Memory B cell (primary cell): ENCODE results near the gene RANBP17.
"Not testable (repeated sequence)": the region's sequence is repeated elsewhere in the genome, so short reads cannot be mapped to it uniquely, and the experiment has no call there.

Experiments used
- ATAC-seq: fragments of 150-1000 bp; cut with Tn5 transposase; 2 replicates; pipeline ENCODE4 v1.10.0; 2021; ENCODE audit warnings: low read depth, mild to moderate bottlenecking, moderate library complexity
- DNase-seq, 2 donors: peaks; one replicate each; pipeline ENCODE4 v3.0.0; 2022; ENCODE audit warnings: low spot score in 2 of 2
- H3K27ac Mint-ChIP-seq: one replicate; pipeline ENCODE4 v1.8.0; 2022; ENCODE audit warnings: mild to moderate bottlenecking, moderate library complexity, mixed read lengths
- H3K27me3 Mint-ChIP-seq: one replicate; pipeline ENCODE4 v1.8.0; 2022; ENCODE audit warnings: mixed read lengths
- H3K36me3 Mint-ChIP-seq: one replicate; pipeline ENCODE4 v1.8.0; 2022; ENCODE audit warnings: mild to moderate bottlenecking, mixed read lengths
- H3K4me1 Mint-ChIP-seq: one replicate; pipeline ENCODE4 v1.8.0; 2022; ENCODE audit warnings: mixed read lengths
- H3K4me3 Mint-ChIP-seq: one replicate; pipeline ENCODE4 v1.8.0; 2022; ENCODE audit warnings: mild to moderate bottlenecking, moderate library complexity, mixed read lengths
- H3K9me3 Mint-ChIP-seq: one replicate; pipeline ENCODE4 v1.8.0; 2022; ENCODE audit warnings: mixed read lengths

Gene RANBP17

GRCh38 chr5:171143926-171144325, 282.1 kb downstream of the RANBP17 start:
- no peaks in the 10 kb centered on the region for H3K9me3 Mint-ChIP-seq
- DNase-seq: no peak
- no peak overlapping the region for H3K4me3 Mint-ChIP-seq
- no peak for ATAC-seq
- H3K27ac Mint-ChIP-seq: no peak overlapping the region
- no peaks in the 10 kb centered on the region for H3K4me1 Mint-ChIP-seq
- H3K27me3 Mint-ChIP-seq: no peaks in the 10 kb centered on the region
- H3K36me3 Mint-ChIP-seq: no peaks in the 10 kb centered on the region

DNA sequence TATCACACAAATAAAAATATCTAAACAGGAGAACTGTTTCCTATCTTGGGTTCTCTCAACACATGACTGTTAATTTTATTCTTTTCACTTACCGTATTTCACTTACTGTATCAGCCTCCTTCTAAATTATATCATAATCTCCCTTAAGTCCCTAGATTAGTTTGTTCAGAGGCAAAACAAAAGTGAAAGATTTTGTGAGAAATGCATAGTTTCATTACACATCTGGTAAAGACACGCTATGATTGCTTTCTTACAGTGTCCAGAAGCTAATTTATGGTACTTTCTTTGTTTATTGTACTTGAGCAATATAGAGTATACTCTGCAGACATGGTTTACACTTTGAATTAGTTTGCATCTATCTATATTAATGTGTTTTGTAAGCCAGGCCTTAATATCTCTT, 287.5 kb downstream of the RANBP17 start:
- Mint-ChIP-seq H3K36me3 (no peaks in the 10 kb centered on the region), H3K4me3 (no peak overlapping the region), H3K27me3 (peaks cover 2% of the 10 kb centered on the region), H3K27ac (no peak overlapping the region), H3K9me3 (no peaks in the 10 kb centered on the region), H3K4me1 (no peaks in the 10 kb centered on the region)
- no peak for ATAC-seq
- no peak for DNase-seq

DNA sequence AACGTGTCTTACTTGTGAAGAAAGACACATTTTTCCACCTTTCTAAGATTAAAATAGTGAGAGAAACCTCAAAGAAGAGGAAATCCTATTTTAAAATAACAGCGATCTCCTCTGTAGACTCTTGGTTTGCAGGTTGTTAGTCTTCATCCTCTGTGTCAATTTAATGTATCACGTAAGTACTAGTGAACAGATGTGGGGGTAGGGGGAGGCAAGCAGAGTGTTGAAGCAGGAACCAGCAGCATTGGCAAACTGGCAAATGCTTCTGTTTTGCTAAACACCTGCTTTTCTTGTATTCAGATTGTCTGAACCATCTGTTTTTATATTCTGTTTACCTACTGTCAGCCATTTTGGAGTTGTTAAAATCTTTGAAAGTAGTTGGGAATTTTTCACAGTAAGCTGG, 288.0 kb downstream of the RANBP17 start:
- H3K9me3 Mint-ChIP-seq: no peaks in the 10 kb centered on the region
- no peaks in the 10 kb centered on the region for H3K4me1 Mint-ChIP-seq
- H3K4me3 Mint-ChIP-seq: no peak overlapping the region
- H3K27ac Mint-ChIP-seq: no peak overlapping the region
- DNase-seq (no peak), ATAC-seq (no peak)
- H3K27me3 Mint-ChIP-seq: peaks cover 2% of the 10 kb centered on the region
- no peaks in the 10 kb centered on the region for H3K36me3 Mint-ChIP-seq

GRCh38 chr5:171152382-171152781, 290.6 kb downstream of the RANBP17 start:
- no peaks in the 10 kb centered on the region for H3K9me3 Mint-ChIP-seq
- no peak for DNase-seq

DNA sequence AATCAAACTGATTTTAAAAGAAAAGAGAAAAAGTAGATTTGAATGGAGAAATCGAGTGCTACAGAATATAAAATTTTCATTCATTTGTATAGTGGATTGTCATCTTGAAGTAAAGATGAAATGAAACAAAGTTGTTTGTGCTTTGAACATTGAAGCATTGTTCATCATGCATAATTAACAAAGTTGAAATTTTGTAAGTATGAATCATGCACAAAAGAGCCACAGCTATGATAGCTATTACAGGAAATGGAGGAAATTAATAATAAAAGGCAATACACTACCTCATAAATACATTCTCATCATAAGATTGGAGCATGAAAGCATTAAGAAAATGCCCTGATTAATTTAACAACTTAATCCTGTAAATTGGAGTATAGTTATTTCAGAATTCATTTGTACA, 293.8 kb downstream of the RANBP17 start:
- Mint-ChIP-seq H3K9me3 (no peaks in the 10 kb centered on the region), H3K4me3 (no peak overlapping the region), H3K4me1 (no peaks in the 10 kb centered on the region), H3K36me3 (no peaks in the 10 kb centered on the region), H3K27ac (no peak overlapping the region), H3K27me3 (peaks cover 2% of the 10 kb centered on the region)
- ATAC-seq: no peak
- no peak for DNase-seq

More at GRCh38 chr5:171152382-171152781, 290.6 kb downstream of the RANBP17 start:
- ATAC-seq: no peak
- Mint-ChIP-seq H3K36me3 (no peaks in the 10 kb centered on the region), H3K27ac (no peak overlapping the region), H3K4me3 (no peak overlapping the region), H3K27me3 (peaks cover 2% of the 10 kb centered on the region), H3K4me1 (no peaks in the 10 kb centered on the region)

DNA sequence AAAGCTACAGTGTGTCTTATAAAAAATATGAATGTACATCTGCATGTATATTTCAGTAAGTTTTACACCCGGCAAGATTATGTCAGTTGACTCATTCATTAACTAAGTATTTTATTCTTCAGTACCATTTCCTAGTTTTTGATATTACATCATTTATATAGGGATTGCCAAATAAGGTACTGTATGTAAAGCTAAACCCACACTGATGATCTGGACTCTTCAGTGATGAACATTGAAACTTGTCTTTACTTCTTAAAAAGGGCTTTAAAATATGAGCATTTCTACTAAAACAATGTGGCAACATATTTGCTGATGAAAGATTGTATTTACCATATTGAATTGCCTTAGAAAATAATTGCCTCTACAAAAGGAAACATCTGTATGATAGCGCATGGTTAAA, 295.5 kb downstream of the RANBP17 start:
- Mint-ChIP-seq H3K27ac (no peak overlapping the region), H3K9me3 (no peaks in the 10 kb centered on the region), H3K4me3 (no peak overlapping the region), H3K36me3 (no peaks in the 10 kb centered on the region), H3K27me3 (peaks cover 2% of the 10 kb centered on the region), H3K4me1 (no peaks in the 10 kb centered on the region)
- no peak for DNase-seq
- no peak for ATAC-seq

DNA sequence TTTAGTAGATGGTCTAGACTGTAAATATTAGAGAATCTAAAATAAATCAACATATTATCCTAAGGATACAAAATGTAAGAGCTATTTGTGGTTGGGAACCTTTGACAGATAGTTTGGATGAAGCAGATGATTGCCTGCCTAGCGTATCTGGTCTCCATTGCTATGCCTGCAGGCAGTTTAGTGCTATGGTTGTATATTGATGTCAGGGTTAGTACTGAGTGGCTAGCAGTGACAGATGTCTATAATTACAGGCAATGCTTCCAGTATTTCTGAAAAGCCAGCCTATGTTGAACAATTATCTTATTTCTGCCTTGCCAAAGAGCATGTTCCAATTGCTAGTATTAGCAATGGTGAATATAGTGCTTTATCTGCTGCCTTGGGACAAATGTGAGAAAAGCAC, 296.0 kb downstream of the RANBP17 start:
- H3K36me3 Mint-ChIP-seq: no peaks in the 10 kb centered on the region

GRCh38 chr5:171158581-171158980, 296.8 kb downstream of the RANBP17 start:
- ATAC-seq (no peak), DNase-seq (no peak)
- no peaks in the 10 kb centered on the region for H3K9me3 Mint-ChIP-seq
- H3K36me3 Mint-ChIP-seq: no peaks in the 10 kb centered on the region
- no peaks in the 10 kb centered on the region for H3K27me3 Mint-ChIP-seq
- no peaks in the 10 kb centered on the region for H3K4me1 Mint-ChIP-seq
- no peak overlapping the region for H3K4me3 Mint-ChIP-seq
- H3K27ac Mint-ChIP-seq: no peak overlapping the region

More for the DNA sequence above, 296.0 kb downstream of the RANBP17 start:
- Mint-ChIP-seq H3K4me1 (no peaks in the 10 kb centered on the region), H3K4me3 (no peak overlapping the region), H3K9me3 (no peaks in the 10 kb centered on the region), H3K27me3 (peaks cover 2% of the 10 kb centered on the region), H3K27ac (no peak overlapping the region)
- DNase-seq (no peak), ATAC-seq (no peak)

GRCh38 chr5:171162165-171162564, 300.3 kb downstream of the RANBP17 start:
- H3K27ac Mint-ChIP-seq: no peak overlapping the region
- ATAC-seq: no peak
- no peak for DNase-seq
- H3K27me3 Mint-ChIP-seq: no peaks in the 10 kb centered on the region
- no peaks in the 10 kb centered on the region for H3K9me3 Mint-ChIP-seq
- no peak overlapping the region for H3K4me3 Mint-ChIP-seq
- H3K36me3 Mint-ChIP-seq: no peaks in the 10 kb centered on the region
- no peaks in the 10 kb centered on the region for H3K4me1 Mint-ChIP-seq

DNA sequence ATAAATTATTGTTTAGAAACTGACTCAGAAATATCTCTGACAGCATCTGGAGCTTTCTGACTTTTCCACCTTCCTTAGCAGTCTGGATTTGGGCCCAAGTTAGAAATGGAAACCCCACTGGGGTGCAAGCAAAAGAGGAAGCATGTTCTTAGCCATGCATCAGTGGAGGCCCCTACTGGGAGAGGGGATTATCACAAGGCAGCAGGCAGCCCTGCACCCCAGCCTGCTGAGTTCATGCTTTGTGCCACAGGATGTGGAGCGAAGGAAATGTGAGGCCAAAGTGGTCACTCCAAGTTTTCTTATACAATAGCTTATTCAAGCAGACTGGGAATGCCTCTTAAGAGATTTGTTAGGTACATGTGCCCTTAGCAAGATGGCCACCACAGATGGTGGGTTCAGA, 300.8 kb downstream of the RANBP17 start:
- no peak for DNase-seq
- Mint-ChIP-seq H3K9me3 (no peaks in the 10 kb centered on the region), H3K27me3 (no peaks in the 10 kb centered on the region), H3K36me3 (no peaks in the 10 kb centered on the region), H3K4me1 (no peaks in the 10 kb centered on the region), H3K4me3 (no peak overlapping the region), H3K27ac (no peak overlapping the region)
- ATAC-seq: no peak

- H3K4me3 Mint-ChIP-seq: no peak overlapping the region
- peaks cover 1% of the 10 kb centered on the region for H3K27me3 Mint-ChIP-seq
- no peak for ATAC-seq
- H3K27ac Mint-ChIP-seq: no peak overlapping the region
- no peaks in the 10 kb centered on the region for H3K36me3 Mint-ChIP-seq
- no peaks in the 10 kb centered on the region for H3K9me3 Mint-ChIP-seq
- H3K4me1 Mint-ChIP-seq: no peaks in the 10 kb centered on the region
- no peak for DNase-seq
Measured at GRCh38 chr5:171166766-171167165, 304.9 kb downstream of the RANBP17 start.

- no peaks in the 10 kb centered on the region for H3K4me1 Mint-ChIP-seq
Measured at GRCh38 chr5:171168171-171168570, 306.4 kb downstream of the RANBP17 start.

GRCh38 chr5:171174960-171175359, 313.1 kb downstream of the RANBP17 start:
- not testable (repeated sequence) for H3K9me3 Mint-ChIP-seq, H3K4me1 Mint-ChIP-seq, H3K27ac Mint-ChIP-seq, H3K36me3 Mint-ChIP-seq, H3K4me3 Mint-ChIP-seq, ATAC-seq, H3K27me3 Mint-ChIP-seq, DNase-seq

More at GRCh38 chr5:171168171-171168570, 306.4 kb downstream of the RANBP17 start:
- Mint-ChIP-seq H3K27ac (no peak overlapping the region), H3K4me3 (no peak overlapping the region), H3K27me3 (peaks cover 1% of the 10 kb centered on the region), H3K36me3 (no peaks in the 10 kb centered on the region), H3K9me3 (no peaks in the 10 kb centered on the region)
- ATAC-seq (no peak), DNase-seq (no peak)

- Mint-ChIP-seq H3K36me3 (no peaks in the 10 kb centered on the region), H3K4me3 (no peak overlapping the region), H3K27ac (no peak overlapping the region), H3K27me3 (peaks cover 3% of the 10 kb centered on the region), H3K9me3 (no peaks in the 10 kb centered on the region), H3K4me1 (no peaks in the 10 kb centered on the region)
- ATAC-seq (no peak), DNase-seq (no peak)
Measured at GRCh38 chr5:171175746-171176145, 313.9 kb downstream of the RANBP17 start.

- H3K9me3 Mint-ChIP-seq, H3K27ac Mint-ChIP-seq, DNase-seq, ATAC-seq, H3K4me3 Mint-ChIP-seq, H3K27me3 Mint-ChIP-seq, H3K36me3 Mint-ChIP-seq, H3K4me1 Mint-ChIP-seq: not testable (repeated sequence)
Measured at GRCh38 chr5:171178190-171178589, 316.4 kb downstream of the RANBP17 start.
